HG03066 (cell line): ENCODE data around the gene PRKCH.

ENCODE experiments used
- ATAC-seq: cut with Tn5 transposase; IDR thresholded peaks from one replicate; pipeline ENCODE4 v1.9.1; 2021; ENCODE audit warnings: low read depth; ENCODE audit not compliant: unreplicated experiment

PRKCH gene

GRCh38 chr14:61321385-61322010 lies at the start of gene PRKCH:
PRKCH (plus strand) TSS chr14:61321579; CDS start chr14:61322102, 523 bp downstream.
- peak; percentile 67 for ATAC-seq

GRCh38 chr14:61277232-61277631 lies 44.1 kb upstream of the PRKCH start:
- no peak for ATAC-seq

- ATAC-seq = no peak
Observed at GRCh38 chr14:61277784-61278183, 43.6 kb upstream of the PRKCH start.

- ATAC-seq = no peak
Observed at GRCh38 chr14:61279082-61279481, 42.3 kb upstream of the PRKCH start.

GRCh38 chr14:61280092-61280525 lies 41.3 kb upstream of the PRKCH start:
- no peak for ATAC-seq

- ATAC-seq = peak; percentile 62
Observed at GRCh38 chr14:61280526-61281185, 40.7 kb upstream of the PRKCH start.

GRCh38 chr14:61281186-61281947 lies 40.0 kb upstream of the PRKCH start, which contains the start of gene TMEM30B:
TMEM30B (minus strand) TSS chr14:61281338; CDS start chr14:61281147, 191 bp downstream.
- ATAC-seq = no peak

GRCh38 chr14:61281948-61282275 lies 39.5 kb upstream of the PRKCH start:
- no peak for ATAC-seq

GRCh38 chr14:61282746-61283145 lies 38.6 kb upstream of the PRKCH start:
- no peak for ATAC-seq

- no peak for ATAC-seq
Observed at GRCh38 chr14:61284001-61284400, 37.4 kb upstream of the PRKCH start.

- no peak for ATAC-seq
Observed at GRCh38 chr14:61285364-61285763, 36.0 kb upstream of the PRKCH start.

- ATAC-seq = no peak
Observed at GRCh38 chr14:61287196-61287595, 34.2 kb upstream of the PRKCH start.

- no peak for ATAC-seq
Observed at GRCh38 chr14:61288228-61288627, 33.2 kb upstream of the PRKCH start.

- no peak for ATAC-seq
Observed at GRCh38 chr14:61288720-61289119, 32.7 kb upstream of the PRKCH start.

GRCh38 chr14:61290701-61291100 lies 30.7 kb upstream of the PRKCH start:
- ATAC-seq = no peak

GRCh38 chr14:61296151-61296550 lies 25.2 kb upstream of the PRKCH start:
- ATAC-seq = no peak

GRCh38 chr14:61296719-61297502 lies 24.5 kb upstream of the PRKCH start:
- ATAC-seq = no peak

- no peak for ATAC-seq
Observed at GRCh38 chr14:61297581-61297980, 23.8 kb upstream of the PRKCH start.

- no peak for ATAC-seq
Observed at GRCh38 chr14:61298824-61299223, 22.6 kb upstream of the PRKCH start.

GRCh38 chr14:61300209-61300608 lies 21.2 kb upstream of the PRKCH start:
- no peak for ATAC-seq

GRCh38 chr14:61300754-61301153 lies 20.6 kb upstream of the PRKCH start:
- ATAC-seq = no peak
